GM18520 (cell line): ENCODE measurements around the gene PRKAA1.

ENCODE experiments used
- ATAC-seq: cut with Tn5 transposase; IDR thresholded peaks from one replicate; pipeline ENCODE4 v1.9.1; 2021; ENCODE audit not compliant: unreplicated experiment

The PRKAA1 gene

GRCh38 chr5:40781843-40782409, 16.2 kb downstream of the PRKAA1 start:
- no peak for ATAC-seq

DNA sequence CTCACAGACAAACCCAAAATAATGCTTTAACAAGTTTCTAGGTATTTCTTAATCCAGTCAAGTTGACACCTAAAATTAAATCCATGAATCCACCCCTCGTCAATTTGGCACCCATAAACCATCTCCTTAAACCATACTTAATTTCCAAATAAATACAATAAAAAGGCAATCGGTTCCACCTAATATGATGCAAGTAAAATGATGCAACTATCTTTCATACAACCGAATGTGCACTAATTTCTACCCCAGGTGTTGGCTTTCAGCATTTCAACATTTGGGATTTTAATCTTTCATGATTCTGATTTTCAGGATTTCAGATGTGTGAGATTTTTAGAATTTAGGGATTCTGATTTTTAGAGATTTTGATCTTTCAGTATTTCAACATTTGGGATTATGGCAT, 17.3 kb downstream of the PRKAA1 start:
- ATAC-seq: no peak

- ATAC-seq: no peak
Measured at GRCh38 chr5:40780199-40780598, 18.0 kb downstream of the PRKAA1 start.

- no peak for ATAC-seq
Measured at GRCh38 chr5:40779561-40779960, 18.6 kb downstream of the PRKAA1 start.

- ATAC-seq: no peak
Measured at GRCh38 chr5:40778133-40778532, 20.0 kb downstream of the PRKAA1 start.

DNA sequence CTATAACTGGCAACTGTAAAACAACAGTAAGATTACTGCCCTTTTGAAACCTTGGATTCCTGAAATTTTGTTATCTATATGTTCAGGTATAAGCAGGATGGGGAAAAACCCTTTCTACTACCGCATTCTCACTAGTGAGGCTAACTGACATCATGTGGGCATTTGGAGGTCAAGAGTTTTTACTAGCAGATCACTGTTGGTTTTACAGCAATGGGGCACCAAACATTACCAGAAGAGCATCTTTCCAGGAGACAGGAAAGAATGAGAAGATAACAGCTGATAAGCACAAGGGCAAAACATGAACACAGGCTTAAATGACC, 21.6 kb downstream of the PRKAA1 start:
- ATAC-seq: no peak

DNA sequence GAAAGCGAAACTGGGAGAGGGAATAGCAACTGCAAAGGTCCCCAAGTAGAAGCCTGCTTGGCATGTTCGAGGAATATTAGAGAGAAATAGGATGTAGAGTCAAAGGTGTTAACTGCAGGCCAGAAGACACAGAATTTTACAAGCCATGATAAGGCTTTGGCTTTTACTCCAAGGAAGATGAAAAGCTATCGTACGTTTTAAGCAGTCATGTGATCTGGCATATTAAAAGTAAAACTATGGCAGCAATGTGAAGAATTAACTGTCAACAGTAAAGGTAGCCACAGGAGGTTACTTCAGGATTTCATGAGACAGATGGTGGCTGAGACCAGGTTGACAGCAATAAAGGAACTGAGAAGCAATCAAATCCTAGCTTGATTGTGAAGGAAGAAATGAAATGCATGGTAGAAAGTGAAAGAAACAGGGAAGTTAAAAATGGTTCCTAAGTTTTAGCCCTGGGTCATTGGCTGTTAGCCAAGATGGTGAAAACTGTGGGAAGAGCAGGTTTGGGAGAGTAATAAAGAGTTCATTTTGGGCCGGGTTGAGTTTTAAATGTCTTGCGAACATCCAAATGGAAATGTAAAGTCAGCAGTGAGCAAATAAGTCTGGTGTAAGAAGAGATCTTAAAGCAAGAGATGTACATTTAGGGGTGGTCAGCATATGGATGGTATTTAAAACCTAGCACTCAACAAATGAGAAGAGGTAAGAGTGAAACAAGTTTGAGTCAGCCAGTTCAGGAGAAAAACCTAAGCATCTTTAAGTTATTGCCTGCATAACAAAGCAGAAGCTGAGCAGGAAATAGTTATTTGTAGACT, 22.1 kb downstream of the PRKAA1 start:
- no peak for ATAC-seq

DNA sequence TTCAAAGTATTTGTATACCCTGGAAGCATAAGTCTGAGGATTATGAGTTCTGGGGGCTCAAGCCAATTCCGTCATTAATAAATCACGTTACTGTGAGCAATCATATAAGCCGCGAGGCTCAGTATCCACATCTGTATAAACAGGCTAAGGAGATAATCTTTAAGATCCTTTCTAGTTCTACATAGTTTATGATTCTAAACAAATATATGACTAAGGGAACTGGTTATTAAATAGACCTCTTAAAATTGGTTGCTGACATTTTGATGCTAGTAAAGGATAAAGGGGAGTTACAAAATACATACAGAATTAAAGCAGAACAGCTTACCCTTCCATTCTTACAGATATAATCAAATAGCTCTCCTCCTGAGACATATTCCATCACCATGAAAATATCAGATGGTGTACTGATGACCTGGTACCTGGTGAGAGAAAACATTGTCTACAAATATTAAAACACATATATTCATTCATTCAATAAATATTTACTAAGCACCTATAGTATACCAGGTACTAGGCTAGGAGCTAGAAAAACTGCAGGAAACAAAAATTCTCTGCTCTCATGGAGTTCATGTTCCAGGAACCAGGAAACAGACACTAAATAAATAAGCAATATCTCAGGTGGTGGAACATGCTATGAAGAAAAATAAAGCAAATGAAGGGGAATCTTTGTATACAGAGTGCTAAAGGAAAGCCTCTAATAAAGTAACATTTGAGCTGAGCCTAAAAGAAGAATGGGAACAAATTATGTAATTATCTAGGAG, 22.9 kb downstream of the PRKAA1 start:
- ATAC-seq: no peak

- ATAC-seq: no peak
Measured at GRCh38 chr5:40774623-40775022, 23.6 kb downstream of the PRKAA1 start.

DNA sequence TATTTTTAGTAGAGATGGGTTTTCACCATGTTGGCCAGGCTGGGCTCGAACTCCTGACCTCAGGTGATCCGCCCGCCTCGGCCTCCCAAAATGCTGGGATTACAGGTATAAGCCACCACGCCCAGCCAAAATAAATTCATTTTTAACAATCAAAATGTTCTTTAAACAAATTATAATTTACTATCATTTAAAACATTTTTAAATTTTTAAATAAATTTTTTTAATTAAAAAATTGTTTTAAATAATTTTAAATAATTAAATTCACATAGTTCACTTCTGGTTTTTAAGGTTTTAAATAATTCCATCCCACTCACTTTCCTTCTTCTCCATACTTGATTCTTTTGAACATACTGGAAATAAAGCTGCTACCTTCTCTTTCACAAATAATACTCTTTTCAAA, 27.4 kb downstream of the PRKAA1 start:
- ATAC-seq: no peak

DNA sequence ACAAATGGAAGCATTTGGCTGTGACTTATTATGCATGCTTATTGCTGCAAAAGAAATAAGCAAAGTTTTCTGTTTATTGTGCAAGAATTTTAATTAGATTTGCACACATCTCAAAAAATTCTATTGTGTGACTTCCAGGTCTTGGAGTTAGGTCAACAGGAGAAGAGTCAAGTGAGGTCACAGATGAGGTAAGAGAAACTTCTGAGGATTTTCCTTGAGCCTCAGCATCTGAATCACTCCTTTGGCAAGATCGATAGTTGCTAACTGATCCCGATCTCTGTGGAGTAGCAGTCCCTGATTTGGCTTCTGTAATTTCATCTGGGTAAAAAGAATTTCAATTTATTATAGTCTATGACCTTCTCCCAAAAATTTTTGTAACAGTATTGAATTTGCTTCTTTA, 35.5 kb downstream of the PRKAA1 start:
- no peak for ATAC-seq

GRCh38 chr5:40757400-40757799, 40.8 kb downstream of the PRKAA1 start:
- ATAC-seq: no peak

- peak; percentile 87 for ATAC-seq
Measured at GRCh38 chr5:40755407-40756365, 42.5 kb downstream of the PRKAA1 start, which contains the start of gene TTC33. Gene TTC33, minus strand, starts transcription at chr5:40755961. Its CDS starts 8,943 bp downstream, at chr5:40747018.

DNA sequence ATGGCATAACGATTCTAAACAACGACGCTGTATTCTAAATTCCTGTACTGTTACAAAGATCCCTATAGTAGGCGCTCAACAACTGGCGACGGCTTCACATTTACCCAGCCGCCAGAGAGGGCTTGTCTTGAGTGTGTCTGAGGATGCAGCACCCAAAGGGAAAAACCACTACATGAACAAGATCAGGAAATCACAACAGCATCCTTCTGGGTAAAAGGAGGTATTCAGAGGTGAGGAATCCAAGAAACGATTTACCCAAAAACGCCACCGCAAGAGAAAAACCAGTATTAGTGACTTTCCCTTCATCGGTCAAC, 43.1 kb downstream of the PRKAA1 start:
- ATAC-seq: peak; percentile 74

- peak; percentile 13 for ATAC-seq
Measured at GRCh38 chr5:40754381-40755092, 43.6 kb downstream of the PRKAA1 start.

GRCh38 chr5:40746703-40747102, 51.5 kb downstream of the PRKAA1 start:
- ATAC-seq: no peak

- no peak for ATAC-seq
Measured at GRCh38 chr5:40743771-40744170, 54.4 kb downstream of the PRKAA1 start.

DNA sequence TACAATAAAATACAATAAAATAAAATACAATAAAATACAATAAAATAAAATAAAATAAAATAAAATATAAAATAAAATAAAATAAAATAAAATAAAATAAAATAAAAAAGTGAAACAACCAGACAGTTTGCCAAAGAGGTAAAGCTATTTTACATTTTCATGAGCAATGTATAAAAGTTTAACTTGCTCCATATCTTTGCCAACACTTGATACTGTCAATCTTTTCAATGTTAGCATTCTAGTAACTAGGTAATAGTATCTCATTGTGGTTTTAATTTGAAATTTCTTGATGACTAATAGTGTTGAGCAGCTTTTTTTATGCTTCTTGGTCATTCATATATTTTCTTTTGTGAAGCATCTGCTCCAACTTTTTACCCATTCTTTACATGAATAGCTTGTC, 59.7 kb downstream of the PRKAA1 start:
- ATAC-seq: no peak

GRCh38 chr5:40736103-40736875, 61.9 kb downstream of the PRKAA1 start:
- peak; percentile 67 for ATAC-seq

- ATAC-seq: no peak
Measured at GRCh38 chr5:40735609-40736008, 62.6 kb downstream of the PRKAA1 start.
